SK-N-SH treated with all-trans-retinoic acid at 6 μM for 48 hours (cell line): ENCODE results near the gene KHDC3L.

Experiments
- ARNTL ChIP-seq: fragments of 450-650 bp; formaldehyde crosslinking; IDR thresholded peaks from 2 replicates; pipeline ENCODE4 v1.5.0; 2020; ENCODE audit warnings: low read depth, mild to moderate bottlenecking, moderate library complexity, borderline replicate concordance
- BACH2 ChIP-seq: fragments of 250-450 bp; sonication (Bioruptor Pico); IDR thresholded peaks from 2 replicates; pipeline ENCODE4 v1.9.0; 2021; ENCODE audit warnings: mild to moderate bottlenecking, borderline replicate concordance
- CSDC2 ChIP-seq: fragments of 250-450 bp; sonication (Bioruptor Pico); IDR thresholded peaks from 2 replicates; pipeline ENCODE4 v1.5.0; 2020; ENCODE audit warnings: mild to moderate bottlenecking, moderate library complexity
- ESRRG ChIP-seq: fragments of 250-450 bp; sonication (Bioruptor Pico); IDR thresholded peaks from 2 replicates; pipeline ENCODE4 v1.6.1; 2021; ENCODE audit warnings: mild to moderate bottlenecking
- ISL1 ChIP-seq: fragments of 250-450 bp; sonication (Bioruptor Pico); IDR thresholded peaks from 2 replicates; pipeline ENCODE4 v2.1.2; 2022; ENCODE audit warnings: mild to moderate bottlenecking, moderate library complexity
- PPARA ChIP-seq: fragments of 250-450 bp; sonication (Bioruptor Pico); IDR thresholded peaks from 2 replicates; pipeline ENCODE4 v1.5.0; 2020; ENCODE audit warnings: mild to moderate bottlenecking, borderline replicate concordance
- TCF4 ChIP-seq: fragments of 250-450 bp; sonication (Bioruptor Pico); IDR thresholded peaks from 2 replicates; pipeline ENCODE4 v1.8.0; 2021; ENCODE audit warnings: mild to moderate bottlenecking, moderate library complexity, borderline replicate concordance
- TOX ChIP-seq: fragments of 250-450 bp; sonication (Bioruptor Pico); IDR thresholded peaks from 2 replicates; pipeline ENCODE4 v1.8.0; 2021; ENCODE audit warnings: mild to moderate bottlenecking, moderate library complexity, borderline replicate concordance
- TSHZ2 ChIP-seq: fragments of 250-450 bp; sonication (Bioruptor Pico); IDR thresholded peaks from 2 replicates; pipeline ENCODE4 v1.5.0; 2020; ENCODE audit warnings: mild to moderate bottlenecking, moderate library complexity
- ZFP3 ChIP-seq: fragments of 250-450 bp; sonication (Bioruptor Pico); IDR thresholded peaks from 2 replicates; pipeline ENCODE4 v1.5.0; 2020; ENCODE audit warnings: mild to moderate bottlenecking, moderate library complexity
- ZNF565 ChIP-seq: fragments of 450-650 bp; formaldehyde crosslinking; conservative IDR thresholded peaks from 2 replicates; pipeline ENCODE4 v1.5.0; 2020; ENCODE audit warnings: low read depth, mild to moderate bottlenecking, moderate library complexity
- TF ChIP-seq, protein P1 (sequence below): fragments of 250-450 bp; sonication (Bioruptor Pico); IDR thresholded peaks from 2 replicates; pipeline ENCODE4 v1.8.0; 2020; ENCODE audit warnings: mild to moderate bottlenecking, moderate library complexity, borderline replicate concordance
- TF ChIP-seq, protein P2 (sequence below): fragments of 250-450 bp; sonication (Bioruptor Pico); IDR thresholded peaks from 2 replicates; pipeline ENCODE4 v1.5.1; 2020; ENCODE audit warnings: low read depth, mild to moderate bottlenecking, moderate library complexity

- no peak for TF ChIP-seq TCF4 (CRISPR knock-in tag)
- no peak for TF ChIP-seq ARNTL
- no peak for TF ChIP-seq ESRRG (CRISPR knock-in tag)
- TF ChIP-seq, protein P1, sequence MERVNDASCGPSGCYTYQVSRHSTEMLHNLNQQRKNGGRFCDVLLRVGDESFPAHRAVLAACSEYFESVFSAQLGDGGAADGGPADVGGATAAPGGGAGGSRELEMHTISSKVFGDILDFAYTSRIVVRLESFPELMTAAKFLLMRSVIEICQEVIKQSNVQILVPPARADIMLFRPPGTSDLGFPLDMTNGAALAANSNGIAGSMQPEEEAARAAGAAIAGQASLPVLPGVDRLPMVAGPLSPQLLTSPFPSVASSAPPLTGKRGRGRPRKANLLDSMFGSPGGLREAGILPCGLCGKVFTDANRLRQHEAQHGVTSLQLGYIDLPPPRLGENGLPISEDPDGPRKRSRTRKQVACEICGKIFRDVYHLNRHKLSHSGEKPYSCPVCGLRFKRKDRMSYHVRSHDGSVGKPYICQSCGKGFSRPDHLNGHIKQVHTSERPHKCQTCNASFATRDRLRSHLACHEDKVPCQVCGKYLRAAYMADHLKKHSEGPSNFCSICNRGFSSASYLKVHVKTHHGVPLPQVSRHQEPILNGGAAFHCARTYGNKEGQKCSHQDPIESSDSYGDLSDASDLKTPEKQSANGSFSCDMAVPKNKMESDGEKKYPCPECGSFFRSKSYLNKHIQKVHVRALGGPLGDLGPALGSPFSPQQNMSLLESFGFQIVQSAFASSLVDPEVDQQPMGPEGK = no peak
- TF ChIP-seq ZFP3 (CRISPR knock-in tag) = no peak
- TF ChIP-seq ZNF565 (CRISPR knock-in tag) = no peak
- TF ChIP-seq TOX = no peak
- TF ChIP-seq, protein P2, sequence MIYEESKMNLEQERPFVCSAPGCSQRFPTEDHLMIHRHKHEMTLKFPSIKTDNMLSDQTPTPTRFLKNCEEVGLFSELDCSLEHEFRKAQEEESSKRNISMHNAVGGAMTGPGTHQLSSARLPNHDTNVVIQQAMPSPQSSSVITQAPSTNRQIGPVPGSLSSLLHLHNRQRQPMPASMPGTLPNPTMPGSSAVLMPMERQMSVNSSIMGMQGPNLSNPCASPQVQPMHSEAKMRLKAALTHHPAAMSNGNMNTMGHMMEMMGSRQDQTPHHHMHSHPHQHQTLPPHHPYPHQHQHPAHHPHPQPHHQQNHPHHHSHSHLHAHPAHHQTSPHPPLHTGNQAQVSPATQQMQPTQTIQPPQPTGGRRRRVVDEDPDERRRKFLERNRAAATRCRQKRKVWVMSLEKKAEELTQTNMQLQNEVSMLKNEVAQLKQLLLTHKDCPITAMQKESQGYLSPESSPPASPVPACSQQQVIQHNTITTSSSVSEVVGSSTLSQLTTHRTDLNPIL (CRISPR knock-in tag) = no peak
- no peak for TF ChIP-seq ISL1
- no peak for TF ChIP-seq PPARA (CRISPR knock-in tag)
- TF ChIP-seq TSHZ2 = no peak
- TF ChIP-seq BACH2 (CRISPR knock-in tag) = no peak
- TF ChIP-seq CSDC2 = no peak
Observed at GRCh38 chr6:73369563-73369962, 7.1 kb downstream of the KHDC3L start, which contains the start of gene OOEP.
